NCI-H2029 treated with DMSO at 0.1 percent for 48 hours (cell line): Measurements from ENCODE around the gene CISTR.
"Not testable (repeated sequence)": the region's sequence is repeated elsewhere in the genome, so short reads cannot be mapped to it uniquely, and the experiment has no call there.

Experiments
- DNase-seq: peaks from one replicate; lab custom pipeline; 2025; lab: John Stamatoyannopoulos, UW

The CISTR gene

DNA sequence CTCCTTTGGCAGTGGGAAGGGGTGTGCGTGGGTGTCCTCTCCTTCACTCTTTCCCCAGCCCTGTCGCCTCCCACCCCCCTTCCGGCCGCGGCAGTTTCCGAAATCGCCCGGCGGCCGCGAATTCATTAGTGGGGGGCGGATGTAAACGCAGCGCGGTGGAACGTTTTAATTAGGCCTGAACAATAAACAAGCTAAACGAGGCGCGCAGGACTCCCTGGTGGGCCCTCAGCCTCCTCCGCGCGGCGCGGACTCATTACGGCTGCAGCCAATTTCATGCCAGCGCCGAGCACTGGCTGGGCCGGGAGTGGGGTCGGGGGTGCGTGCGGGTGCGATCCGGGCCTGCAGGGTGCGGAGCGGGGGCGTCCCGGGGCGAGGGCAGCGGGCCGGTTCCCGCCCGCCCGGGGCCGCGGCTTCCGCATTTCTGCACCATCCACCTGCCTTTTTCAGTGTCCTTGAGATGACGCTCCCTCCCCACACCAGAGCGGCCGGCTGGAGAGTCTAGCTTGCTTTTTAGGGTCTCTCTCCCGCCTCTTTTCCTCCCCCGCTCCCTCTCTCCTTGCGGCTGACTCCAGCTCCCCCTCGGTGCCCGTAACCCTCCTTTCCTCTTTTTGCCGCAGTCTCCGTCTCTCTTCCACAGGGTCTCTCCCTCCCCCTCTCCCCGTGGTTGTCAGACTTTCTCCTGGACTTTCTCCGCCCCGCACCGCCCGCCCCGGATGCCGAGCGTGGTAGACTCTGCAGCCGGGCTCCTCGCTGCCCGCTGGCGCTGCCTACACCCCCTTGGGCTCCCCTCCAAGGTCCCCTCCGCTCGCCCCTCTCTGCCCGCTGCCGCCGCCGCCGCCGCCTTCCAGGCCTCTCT, at the start of gene CISTR:
Gene CISTR, minus strand, starts transcription at position 644 of the 856 bp plus-strand sequence.
- no peak for DNase-seq

GRCh38 chr12:53798575-53798974, 46.8 kb upstream of the CISTR start:
- DNase-seq = no peak

GRCh38 chr12:53795927-53796326, 44.1 kb upstream of the CISTR start:
- no peak for DNase-seq

DNA sequence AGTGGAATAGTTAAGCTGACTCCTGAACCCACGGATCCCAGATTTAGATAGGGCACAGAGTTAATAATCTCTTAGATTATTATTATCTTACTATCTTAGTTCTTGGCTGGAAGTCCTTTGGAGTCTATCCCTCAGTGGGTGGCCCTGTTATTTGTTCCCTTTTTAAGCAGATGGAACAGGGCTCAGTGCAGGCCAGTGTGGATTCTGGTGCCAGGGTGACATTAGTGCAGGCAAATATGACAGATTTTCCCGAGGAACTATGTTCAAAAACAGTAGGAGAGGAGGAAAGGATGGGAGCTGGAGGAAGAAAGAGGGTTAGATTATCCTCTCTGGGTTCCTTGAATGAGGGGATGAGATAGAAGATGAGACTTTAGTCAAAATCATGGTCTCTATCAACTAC, 41.4 kb upstream of the CISTR start:
- DNase-seq = no peak

DNA sequence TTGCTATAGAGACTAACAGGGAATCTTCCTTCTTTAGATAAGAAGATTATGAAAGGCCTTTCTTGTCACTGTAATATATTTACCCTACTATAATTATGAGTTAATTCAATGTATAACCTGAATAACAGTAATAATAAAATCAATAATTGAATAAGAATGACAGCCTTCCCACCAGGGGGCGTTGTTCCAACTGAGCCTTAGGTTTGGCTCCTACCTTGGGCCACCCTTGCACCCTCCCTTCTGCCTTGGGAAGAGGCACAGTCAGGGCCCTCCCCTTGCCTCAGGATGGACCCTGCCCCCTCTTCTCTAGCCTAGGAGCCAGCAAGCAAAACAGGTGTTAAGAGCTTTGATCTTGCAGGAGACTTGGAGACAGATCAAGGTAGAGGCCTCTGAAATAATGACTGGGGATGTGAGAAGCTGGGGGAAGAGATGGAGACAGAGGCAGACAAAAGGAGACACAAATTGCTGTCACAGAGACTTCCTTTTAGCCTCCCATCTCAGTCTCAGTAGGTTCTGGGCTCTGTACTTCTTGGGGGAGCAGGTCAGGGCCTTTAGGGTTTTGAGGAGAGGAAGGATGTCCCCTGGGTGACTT, 40.1 kb upstream of the CISTR start:
- DNase-seq = no peak

GRCh38 chr12:53789570-53789969, 37.8 kb upstream of the CISTR start:
- no peak for DNase-seq

- no peak for DNase-seq
Observed at GRCh38 chr12:53788892-53789291, 37.1 kb upstream of the CISTR start.

GRCh38 chr12:53786411-53786810, 34.6 kb upstream of the CISTR start:
- no peak for DNase-seq

GRCh38 chr12:53785161-53785560, 33.4 kb upstream of the CISTR start:
- no peak for DNase-seq

GRCh38 chr12:53782093-53782703, 30.4 kb upstream of the CISTR start:
- DNase-seq = no peak

DNA sequence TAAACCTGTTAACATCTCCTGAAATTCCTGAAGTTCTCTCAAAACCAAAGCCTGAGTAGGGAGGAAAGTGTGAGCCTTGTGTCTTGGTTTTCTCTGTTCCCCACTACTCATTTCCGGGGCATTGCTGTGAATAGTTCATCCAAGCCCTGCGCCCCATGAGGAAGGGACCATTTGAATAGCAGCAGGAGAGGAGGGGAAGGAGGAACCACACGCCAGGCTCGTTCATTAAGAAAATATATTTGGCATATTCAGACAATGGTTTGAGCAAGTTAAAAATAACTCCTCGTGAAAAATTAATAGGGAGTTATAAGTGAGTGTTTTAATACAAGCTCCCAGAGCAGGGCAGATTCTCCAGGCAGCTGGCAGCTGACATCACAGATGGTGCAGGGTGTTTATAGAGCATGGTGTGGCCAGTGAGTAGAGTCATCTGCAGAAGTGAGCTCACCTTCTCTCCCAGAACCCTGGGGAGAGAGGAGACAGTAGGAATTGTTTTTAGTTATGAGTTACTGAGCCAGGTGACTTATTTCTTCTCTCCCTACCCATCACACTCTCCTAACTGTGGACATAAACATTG, 29.5 kb upstream of the CISTR start:
- DNase-seq = no peak

DNA sequence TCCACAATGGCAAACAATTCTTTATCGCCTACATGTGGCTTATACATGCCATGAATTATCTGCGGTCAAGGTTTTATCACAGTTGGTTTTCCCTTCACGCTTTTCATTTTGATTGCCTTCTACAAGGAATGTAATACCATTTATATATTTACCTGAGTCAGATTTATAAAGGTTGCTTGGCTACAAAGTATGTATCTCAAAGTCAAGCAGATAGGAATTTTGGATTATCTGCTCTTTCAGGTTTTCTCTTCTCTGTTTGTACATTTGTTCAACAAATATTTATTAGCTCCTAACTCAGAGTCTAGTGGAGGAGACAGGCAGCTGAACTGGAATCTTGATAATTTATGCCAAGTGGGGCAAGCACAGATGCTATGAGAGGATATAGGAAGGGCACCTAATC, 28.5 kb upstream of the CISTR start:
- no peak for DNase-seq

DNA sequence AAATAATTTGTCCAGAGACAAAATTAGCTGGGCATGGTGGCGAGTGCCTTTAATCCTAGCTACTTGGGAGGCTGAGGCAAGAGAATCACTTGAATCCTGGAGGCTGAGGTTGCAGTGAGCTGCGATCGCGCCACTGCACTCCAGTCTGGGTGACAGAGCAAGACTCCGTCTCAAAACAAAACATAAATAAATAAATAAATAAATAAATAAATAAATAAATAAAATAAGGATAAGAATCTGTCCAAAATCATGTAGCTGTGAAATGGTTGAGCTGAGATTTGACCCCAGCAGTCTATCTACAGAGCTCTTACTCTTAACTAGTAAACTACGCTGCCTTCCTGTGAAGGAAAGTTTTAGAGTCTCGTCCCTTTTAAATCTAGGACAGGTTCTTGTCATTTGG, 27.9 kb upstream of the CISTR start:
- not testable (repeated sequence) for DNase-seq

DNA sequence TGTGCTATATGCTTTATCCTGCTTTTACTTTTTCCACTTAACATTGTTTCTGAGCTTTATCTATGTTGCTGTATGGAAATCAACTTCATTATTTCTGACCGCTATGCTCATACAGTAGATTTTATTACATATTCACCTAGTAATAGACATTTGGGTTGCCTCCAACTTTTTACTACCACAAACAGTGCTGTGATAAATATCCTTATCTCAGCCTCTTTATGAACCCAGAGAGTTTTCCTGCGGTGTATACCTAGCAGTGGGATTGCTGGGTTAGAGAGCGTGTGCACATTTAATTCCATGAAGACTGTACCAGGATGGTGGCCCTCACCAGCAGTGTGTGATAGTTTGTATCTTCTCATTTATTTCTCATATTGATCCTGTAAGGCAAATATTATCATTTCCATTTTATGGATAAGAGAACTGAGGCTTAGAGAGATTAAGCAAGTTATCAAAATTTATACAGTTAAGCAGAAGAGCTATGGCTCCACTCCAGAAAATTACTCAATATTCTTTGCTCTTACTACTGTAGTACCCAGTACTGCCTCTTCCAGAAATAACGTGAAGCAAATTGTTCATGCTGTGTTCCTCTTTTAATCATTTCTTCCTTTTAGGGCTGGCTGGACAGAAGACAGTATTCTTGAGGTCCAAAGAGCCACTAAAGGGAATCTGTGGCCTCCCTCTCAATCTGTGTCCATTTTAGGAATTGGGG, 26.3 kb upstream of the CISTR start:
- no peak for DNase-seq

DNA sequence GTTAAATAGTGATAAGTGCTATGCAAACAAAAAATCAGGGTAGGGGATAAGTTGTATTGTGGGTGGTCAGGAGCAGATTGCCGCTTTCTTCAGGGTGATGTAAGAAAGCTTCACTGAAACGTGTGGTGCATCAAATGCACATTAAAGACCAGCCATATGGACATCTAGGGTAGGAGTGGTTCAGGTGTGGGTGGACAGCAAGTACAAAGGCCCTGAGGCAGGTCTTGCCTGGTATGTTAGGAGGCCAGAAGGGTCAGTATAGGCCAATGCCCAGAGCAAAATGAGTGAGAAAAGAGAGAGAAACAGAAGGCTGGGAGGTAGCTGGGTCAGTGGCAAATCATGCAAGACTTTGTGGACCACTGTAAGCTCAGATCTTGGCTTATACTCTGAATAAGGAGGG, 25.6 kb upstream of the CISTR start:
- no peak for DNase-seq

DNA sequence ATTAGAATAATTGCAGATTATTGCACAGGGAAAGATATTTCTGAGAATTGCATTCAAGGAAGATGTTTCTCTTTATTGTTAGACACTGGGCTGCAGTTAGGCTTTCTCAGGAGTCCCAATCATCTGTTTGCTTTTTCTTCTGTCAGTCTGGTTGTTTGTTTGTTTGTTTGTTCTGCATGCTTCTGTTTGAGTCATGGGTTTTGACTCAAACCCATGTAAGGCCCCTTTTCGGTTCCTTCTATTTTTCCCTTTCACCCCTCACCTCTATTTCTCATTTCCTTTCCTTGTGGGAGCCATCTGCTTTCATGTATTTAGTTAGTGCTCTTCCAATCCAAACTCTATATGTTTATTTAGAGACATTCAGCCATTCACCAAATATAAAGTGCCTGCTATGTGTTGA, 25.1 kb upstream of the CISTR start:
- DNase-seq = no peak

DNA sequence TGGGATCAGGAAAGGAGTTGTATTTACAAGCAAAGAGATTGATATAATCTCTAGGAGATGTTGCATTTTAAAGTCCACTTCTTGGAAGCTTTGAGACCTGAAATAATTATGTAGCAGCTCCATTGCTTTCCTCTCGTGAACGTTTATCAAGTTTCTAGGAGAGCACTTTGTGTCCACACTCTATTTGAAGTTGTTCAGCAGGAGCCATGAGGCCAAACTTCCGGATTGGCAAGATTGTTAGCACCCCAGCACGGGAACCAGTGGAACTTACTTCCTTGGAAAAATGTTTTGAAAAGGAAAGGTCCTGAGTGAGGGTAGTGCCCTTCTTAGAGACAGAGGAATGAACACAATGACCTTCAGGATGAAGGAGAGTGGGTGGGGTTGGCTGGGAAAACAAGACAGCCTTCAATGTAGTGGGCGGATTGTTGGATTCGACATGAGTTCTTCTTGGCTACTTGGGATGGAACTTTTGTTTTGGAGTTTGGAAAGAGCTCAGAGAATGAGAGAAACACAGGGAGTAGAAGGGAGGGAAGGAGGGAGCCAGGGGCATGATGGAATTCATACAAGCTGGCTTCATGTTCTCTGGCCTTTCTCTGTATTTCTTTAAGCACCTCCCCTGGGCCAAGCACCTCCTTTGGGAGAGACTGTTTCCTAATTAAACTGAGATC, 23.8 kb upstream of the CISTR start:
- DNase-seq = no peak

DNA sequence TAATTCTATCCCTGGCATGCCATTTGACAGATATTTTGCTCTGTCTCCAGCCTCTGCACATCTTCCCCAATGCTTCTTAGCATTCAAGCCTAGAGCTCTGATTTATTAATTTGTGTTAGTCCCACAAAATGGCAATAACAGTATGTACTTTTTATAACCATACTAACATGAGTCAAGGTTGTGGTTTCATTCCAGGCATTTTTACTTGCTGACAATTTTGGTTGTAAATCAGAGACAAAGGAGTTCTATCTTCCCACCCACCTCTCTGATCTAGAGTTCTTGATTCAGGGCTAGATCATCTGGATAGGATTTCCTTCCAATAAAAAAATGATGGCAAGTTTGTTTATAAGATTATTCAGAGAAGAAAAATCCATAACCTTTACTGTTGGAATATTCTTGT, 18.5 kb upstream of the CISTR start:
- no peak for DNase-seq

- DNase-seq = no peak
Observed at GRCh38 chr12:53768976-53769375, 17.2 kb upstream of the CISTR start.

DNA sequence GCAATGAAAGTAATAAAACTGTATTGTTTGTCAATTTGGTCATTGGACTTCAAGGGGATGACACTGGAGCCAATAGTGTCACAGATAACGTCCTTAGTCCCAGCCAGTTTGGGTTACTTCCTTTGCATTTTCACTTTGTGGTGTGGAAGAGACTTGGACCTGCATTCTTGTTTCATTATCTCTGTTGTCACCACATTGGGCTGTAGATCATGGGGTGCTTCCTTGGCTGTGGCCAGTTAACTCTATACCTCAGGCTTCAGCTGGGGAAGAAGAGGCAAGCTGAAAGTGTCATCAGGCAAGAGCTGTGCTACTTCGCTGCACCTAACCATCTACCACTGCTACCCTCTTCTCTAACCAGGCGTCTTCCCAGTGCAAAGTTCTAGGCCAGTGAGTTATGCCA, 15.1 kb upstream of the CISTR start:
- DNase-seq = no peak

- DNase-seq = no peak
Observed at GRCh38 chr12:53765891-53766290, 14.1 kb upstream of the CISTR start.

- no peak for DNase-seq
Observed at GRCh38 chr12:53764615-53765014, 12.8 kb upstream of the CISTR start.
